Measurements from ENCODE around the gene HAT1. TPM values are rescaled to one million over a fixed set of nuclear protein-coding genes. Genes with fewer than 3 reads are reported as not detected.

Gene HAT1
- total and polyA plus RNA-seq, 10 of the 15 experiments (the other 5 are each of a cell fraction or from before 2014, with no cell fraction given) = 60.0 to 225 (median 130) TPM

GRCh38 chr2:171999604-172000469 is 77.6 kb downstream of the HAT1 start, which contains the start of gene METAP1D (continued):
- TF ChIP-seq KAT2A (conservative IDR thresholded peaks at IDR 0.05; ENCODE audit: control insufficient read depth, low read depth, low read length) = no peak
- peak; percentile 41; the same call in 1 of the 2 replicates for TF ChIP-seq POLR2AphosphoS2 (IDR thresholded peaks at IDR 0.05; ENCODE audit: low read depth, low read length)
- 0 out of 2 replicates have a peak, but pooled peaks have one; percentile 28 for TF ChIP-seq ZNF592 (IDR thresholded peaks at IDR 0.05)
- peak; percentile 15; the same call in 1 of the 2 replicates for TF ChIP-seq RUNX3 (IDR thresholded peaks at IDR 0.05; ENCODE audit: low read length)
- TF ChIP-seq ZBTB4 (CRISPR knock-in tag; IDR thresholded peaks at IDR 0.05) = no peak
- peak; percentile 98 for TF ChIP-seq POLR2A (IDR thresholded peaks at IDR 0.05; ENCODE audit: low read depth, low read length)
- TF ChIP-seq SMC3 (IDR thresholded peaks at IDR 0.05; ENCODE audit: borderline replicate concordance, low read length) = no peak
- no peak for TF ChIP-seq HDAC2 (IDR thresholded peaks at IDR 0.05)
- TF ChIP-seq FOXK2 (IDR thresholded peaks at IDR 0.05) = peak; percentile 78
- TF ChIP-seq BRCA1 (IDR thresholded peaks at IDR 0.05; ENCODE audit: low read depth, low read length) = no peak
- TF ChIP-seq EED (IDR thresholded peaks at IDR 0.05; ENCODE audit: low read depth) = no peak
- no peak for TF ChIP-seq IKZF2 (IDR thresholded peaks at IDR 0.05)
- no peak for TF ChIP-seq NR2C2 (IDR thresholded peaks at IDR 0.05; ENCODE audit: borderline replicate concordance, control insufficient read depth, insufficient read length, low read depth)
- TF ChIP-seq IKZF1 (conservative IDR thresholded peaks at IDR 0.05) = peak; percentile 83
- no peak for TF ChIP-seq MEF2B (IDR thresholded peaks at IDR 0.05; ENCODE audit: partially characterized antibody, poor library complexity, severe bottlenecking)
- no peak for TF ChIP-seq E4F1 (IDR thresholded peaks at IDR 0.05; ENCODE audit: borderline replicate concordance, partially characterized antibody)
- TF ChIP-seq GABPA (IDR thresholded peaks at IDR 0.05; ENCODE audit: low read depth) = no peak
- TF ChIP-seq RBBP5 (conservative IDR thresholded peaks at IDR 0.05) = 0 out of 2 replicates have a peak, but pooled peaks have one; percentile 41
- TF ChIP-seq MYB (IDR thresholded peaks at IDR 0.05; ENCODE audit: borderline replicate concordance, low read depth, low read length) = no peak
- TF ChIP-seq STAT3 (IDR thresholded peaks at IDR 0.05; ENCODE audit: low read depth, low read length) = no peak
